ENCODE results near the gene C6. TPM values are rescaled to one million over a fixed set of nuclear protein-coding genes. Genes with fewer than 3 reads are reported as not detected.

Gene C6
- total and polyA plus RNA-seq, 2 donors (not counting 1 experiment from before 2014, with no cell fraction given): not detected

DNA sequence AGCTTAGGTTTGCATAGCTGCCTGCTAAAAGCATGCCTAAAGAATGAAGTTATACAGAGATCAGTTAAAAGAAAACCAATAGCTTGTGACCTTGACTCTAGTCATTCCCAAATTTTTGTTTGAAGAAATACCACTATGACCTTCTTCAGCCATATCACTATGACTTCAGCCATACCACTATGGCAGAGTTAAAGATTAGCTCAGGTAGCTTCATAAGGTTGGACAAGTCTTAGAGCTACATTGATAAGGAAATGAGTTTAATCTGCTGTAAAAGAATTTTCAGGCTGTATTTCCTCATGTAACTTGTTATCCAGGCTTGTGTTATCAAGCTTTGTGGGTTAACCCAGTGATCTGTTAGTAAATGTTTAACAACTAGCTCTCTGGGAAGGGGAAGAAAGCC, 30.7 kb downstream of the C6 start:
- H3K9ac ChIP-seq (ENCODE audit: low read length): no peak overlapping the region
- no peak overlapping the region for H3K4me2 ChIP-seq (replicated peaks; ENCODE audit: low read depth, low read length, poor library complexity, severe bottlenecking)
- Mint-ChIP-seq H3K9me3 (ENCODE audit: insufficient read depth) (no peaks in the 10 kb centered on the region), H3K27me3 (no peaks in the 10 kb centered on the region), H3K4me3 (no peak overlapping the region), H3K27ac (no peak overlapping the region), H3K4me1 (no peaks in the 10 kb centered on the region)
- no peaks in the 10 kb centered on the region for H3K79me2 ChIP-seq (ENCODE audit: control insufficient read depth, insufficient read depth, low read length)
- ChIA-PET POLR2A (no interaction called here), CTCF (no interaction called here)
- H3K9me3 ChIP-seq (ENCODE audit: control extremely low read depth in 1 of 3, control insufficient read depth in 2 of 3, insufficient read depth in 1 of 3, low read length in 2 of 3): no peaks in the 10 kb centered on the region
- H3K36me3 ChIP-seq (replicated peaks in 1 of 2; ENCODE audit: control extremely low read depth in 1 of 2, control insufficient read depth in 1 of 2, extremely low read depth in 1 of 2, insufficient read depth in 2 of 2, low read length in 1 of 2): no peaks in the 10 kb centered on the region
- TF ChIP-seq, protein P1, sequence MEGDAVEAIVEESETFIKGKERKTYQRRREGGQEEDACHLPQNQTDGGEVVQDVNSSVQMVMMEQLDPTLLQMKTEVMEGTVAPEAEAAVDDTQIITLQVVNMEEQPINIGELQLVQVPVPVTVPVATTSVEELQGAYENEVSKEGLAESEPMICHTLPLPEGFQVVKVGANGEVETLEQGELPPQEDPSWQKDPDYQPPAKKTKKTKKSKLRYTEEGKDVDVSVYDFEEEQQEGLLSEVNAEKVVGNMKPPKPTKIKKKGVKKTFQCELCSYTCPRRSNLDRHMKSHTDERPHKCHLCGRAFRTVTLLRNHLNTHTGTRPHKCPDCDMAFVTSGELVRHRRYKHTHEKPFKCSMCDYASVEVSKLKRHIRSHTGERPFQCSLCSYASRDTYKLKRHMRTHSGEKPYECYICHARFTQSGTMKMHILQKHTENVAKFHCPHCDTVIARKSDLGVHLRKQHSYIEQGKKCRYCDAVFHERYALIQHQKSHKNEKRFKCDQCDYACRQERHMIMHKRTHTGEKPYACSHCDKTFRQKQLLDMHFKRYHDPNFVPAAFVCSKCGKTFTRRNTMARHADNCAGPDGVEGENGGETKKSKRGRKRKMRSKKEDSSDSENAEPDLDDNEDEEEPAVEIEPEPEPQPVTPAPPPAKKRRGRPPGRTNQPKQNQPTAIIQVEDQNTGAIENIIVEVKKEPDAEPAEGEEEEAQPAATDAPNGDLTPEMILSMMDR (IDR thresholded peaks at IDR 0.05): no peak
- TF ChIP-seq EZH2 (IDR thresholded peaks at IDR 0.05; ENCODE audit: borderline replicate concordance, insufficient read depth, low read depth, low read length, poor library complexity, severe bottlenecking): no peak
- intact Hi-C loops (cut with micrococcal nuclease): no loop called here
- ATAC-seq (ENCODE audit: low read depth) (no peak), DNase-seq (no peak)
- H2AFZ ChIP-seq (ENCODE audit: insufficient read depth, low read depth, low read length, poor library complexity, severe bottlenecking): no peak overlapping the region
- H3K4me3 ChIP-seq (ENCODE audit: control extremely low read depth in 1 of 5, extremely low read depth in 1 of 5, insufficient read depth in 1 of 5, low read depth in 2 of 5, low read length in 4 of 5): no peak overlapping the region
- H3K4me1 ChIP-seq (ENCODE audit: control insufficient read depth in 2 of 2, insufficient read depth in 2 of 2, low read length in 2 of 2): no peaks in the 10 kb centered on the region
- H3K27me3 ChIP-seq (replicated peaks in 1 of 4; ENCODE audit: control extremely low read depth in 1 of 4, control insufficient read depth in 3 of 4, insufficient read depth in 4 of 4, low read length in 3 of 4): no peaks in the 10 kb centered on the region
- no peaks in the 10 kb centered on the region for H4K20me1 ChIP-seq (ENCODE audit: control insufficient read depth, insufficient read depth, low read length, poor library complexity, severe bottlenecking)
- no peak overlapping the region for H3K27ac ChIP-seq (ENCODE audit: low read length in 2 of 2)

DNA sequence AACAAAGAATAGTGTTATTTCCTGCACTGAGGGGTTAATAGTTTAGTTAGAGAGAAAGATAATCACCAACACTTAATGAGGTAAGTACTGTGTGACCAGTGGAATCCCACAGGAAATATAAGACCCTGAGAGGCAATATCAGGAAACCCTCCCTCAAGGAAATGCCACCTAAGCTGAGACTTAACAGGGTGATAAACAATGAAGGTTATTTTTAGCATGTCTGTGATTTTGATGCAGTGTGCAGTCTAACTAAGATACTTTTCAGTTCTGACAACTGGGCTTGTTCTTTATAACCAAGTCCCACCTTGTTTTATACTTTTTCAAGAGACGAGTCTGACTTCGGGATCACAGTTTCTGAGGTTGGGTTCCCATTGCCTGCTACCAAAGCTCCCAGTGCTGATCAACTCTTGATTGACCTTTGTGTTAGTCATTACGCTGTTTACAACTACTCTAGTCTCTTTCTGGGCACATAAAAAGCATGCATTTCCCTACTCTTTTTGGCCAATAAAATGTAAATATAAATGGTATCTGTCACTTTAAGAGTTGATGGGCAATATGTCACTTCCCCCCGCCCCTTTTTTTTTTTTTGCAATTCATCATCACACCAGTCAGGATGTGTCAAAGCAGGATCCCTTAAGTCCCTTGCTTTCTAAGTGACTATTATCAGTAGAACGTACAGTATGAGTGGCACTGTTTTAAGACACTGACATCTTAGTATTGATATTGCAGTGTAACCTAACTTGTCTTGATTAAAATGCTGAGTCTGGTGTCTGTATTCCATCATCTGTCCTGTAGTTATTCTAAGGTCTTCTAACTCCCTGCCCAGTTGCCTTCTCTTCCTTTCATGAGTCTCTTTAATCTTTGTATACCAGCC, 31.4 kb downstream of the C6 start:
- no peaks in the 10 kb centered on the region for H4K20me1 ChIP-seq (ENCODE audit: control insufficient read depth, insufficient read depth, low read length, poor library complexity, severe bottlenecking)
- ChIA-PET CTCF (no interaction called here), POLR2A (no interaction called here)
- H3K9ac ChIP-seq (ENCODE audit: low read length): no peak overlapping the region
- ATAC-seq (ENCODE audit: low read depth): no peak
- intact Hi-C loops (cut with micrococcal nuclease): no loop called here
- no peak overlapping the region for H2AFZ ChIP-seq (ENCODE audit: insufficient read depth, low read depth, low read length, poor library complexity, severe bottlenecking)
- TF ChIP-seq, protein P1 (IDR thresholded peaks at IDR 0.05): no peak
- TF ChIP-seq EZH2 (IDR thresholded peaks at IDR 0.05; ENCODE audit: borderline replicate concordance, insufficient read depth, low read depth, low read length, poor library complexity, severe bottlenecking): no peak
- DNase-seq: no peak
- H3K4me3 Mint-ChIP-seq: no peak overlapping the region
- no peaks in the 10 kb centered on the region for H3K79me2 ChIP-seq (ENCODE audit: control insufficient read depth, insufficient read depth, low read length)
- WGBS (ENCODE audit: insufficient coverage): 86% methylated on average over 2 of the region's 5 CpGs
- H3K27me3 Mint-ChIP-seq: no peaks in the 10 kb centered on the region
- no peaks in the 10 kb centered on the region for H3K9me3 Mint-ChIP-seq (ENCODE audit: insufficient read depth)
- no peak overlapping the region for H3K27ac Mint-ChIP-seq
- H3K4me3 ChIP-seq (ENCODE audit: control extremely low read depth in 1 of 5, extremely low read depth in 1 of 5, insufficient read depth in 1 of 5, low read depth in 2 of 5, low read length in 4 of 5): no peak overlapping the region
- H3K4me2 ChIP-seq (replicated peaks; ENCODE audit: low read depth, low read length, poor library complexity, severe bottlenecking): no peak overlapping the region
- H3K27ac ChIP-seq (ENCODE audit: low read length in 2 of 2): no peak overlapping the region
- no peaks in the 10 kb centered on the region for H3K36me3 ChIP-seq (replicated peaks in 1 of 2; ENCODE audit: control extremely low read depth in 1 of 2, control insufficient read depth in 1 of 2, extremely low read depth in 1 of 2, insufficient read depth in 2 of 2, low read length in 1 of 2)
- H3K4me1 Mint-ChIP-seq: no peaks in the 10 kb centered on the region
- no peaks in the 10 kb centered on the region for H3K9me3 ChIP-seq (ENCODE audit: control extremely low read depth in 1 of 3, control insufficient read depth in 2 of 3, insufficient read depth in 1 of 3, low read length in 2 of 3)
- no peaks in the 10 kb centered on the region for H3K4me1 ChIP-seq (ENCODE audit: control insufficient read depth in 2 of 2, insufficient read depth in 2 of 2, low read length in 2 of 2)
- no peaks in the 10 kb centered on the region for H3K27me3 ChIP-seq (replicated peaks in 1 of 4; ENCODE audit: control extremely low read depth in 1 of 4, control insufficient read depth in 3 of 4, insufficient read depth in 4 of 4, low read length in 3 of 4)
